ENCODE results near the gene SFMBT2. TPM values are rescaled to one million over a fixed set of nuclear protein-coding genes. Genes with fewer than 3 reads are reported as not detected.
"Not testable (repeated sequence)": the region's sequence is repeated elsewhere in the genome, so short reads cannot be mapped to it uniquely, and the experiment has no call there.

Gene SFMBT2
- total RNA-seq, 1 experiment from 2014 or later, result not detected

- no peak for DNase-seq (ENCODE audit: low read depth)
Measured at GRCh38 chr10:7401782-7402181, 9.1 kb downstream of the SFMBT2 start.

GRCh38 chr10:7401156-7401555 is 9.7 kb downstream of the SFMBT2 start:
- no peak for DNase-seq (ENCODE audit: low read depth)

- DNase-seq (ENCODE audit: low read depth), result no peak
Measured at GRCh38 chr10:7400068-7400715, 10.6 kb downstream of the SFMBT2 start.

- no peak for DNase-seq (ENCODE audit: low read depth)
Measured at GRCh38 chr10:7399533-7399932, 11.3 kb downstream of the SFMBT2 start.

GRCh38 chr10:7397049-7398035 is 13.5 kb downstream of the SFMBT2 start:
- no peak for DNase-seq (ENCODE audit: low read depth)

- DNase-seq (ENCODE audit: low read depth), result not testable (repeated sequence)
Measured at GRCh38 chr10:7392301-7392700, 18.5 kb downstream of the SFMBT2 start.

- no peak for DNase-seq (ENCODE audit: low read depth)
Measured at GRCh38 chr10:7391748-7392147, 19.1 kb downstream of the SFMBT2 start.

- DNase-seq (ENCODE audit: low read depth), result not testable (repeated sequence)
Measured at GRCh38 chr10:7390689-7391110, 20.1 kb downstream of the SFMBT2 start.

- no peak for DNase-seq (ENCODE audit: low read depth)
Measured at GRCh38 chr10:7389844-7390243, 21.0 kb downstream of the SFMBT2 start.

GRCh38 chr10:7389346-7389745 is 21.5 kb downstream of the SFMBT2 start:
- DNase-seq (ENCODE audit: low read depth), result no peak

GRCh38 chr10:7388602-7389001 is 22.2 kb downstream of the SFMBT2 start:
- DNase-seq (ENCODE audit: low read depth), result no peak

GRCh38 chr10:7388149-7388548 is 22.7 kb downstream of the SFMBT2 start:
- DNase-seq (ENCODE audit: low read depth), result not testable (repeated sequence)

GRCh38 chr10:7385114-7385513 is 25.7 kb downstream of the SFMBT2 start:
- DNase-seq (ENCODE audit: low read depth), result no peak

GRCh38 chr10:7383442-7383841 is 27.4 kb downstream of the SFMBT2 start:
- DNase-seq (ENCODE audit: low read depth), result no peak

- DNase-seq (ENCODE audit: low read depth), result no peak
Measured at GRCh38 chr10:7380704-7381241, 30.1 kb downstream of the SFMBT2 start.

- no peak for DNase-seq (ENCODE audit: low read depth)
Measured at GRCh38 chr10:7378602-7379403, 32.0 kb downstream of the SFMBT2 start.

GRCh38 chr10:7377614-7378248 is 33.1 kb downstream of the SFMBT2 start:
- no peak for DNase-seq (ENCODE audit: low read depth)

- DNase-seq (ENCODE audit: low read depth), result no peak
Measured at GRCh38 chr10:7374795-7375194, 36.0 kb downstream of the SFMBT2 start.

GRCh38 chr10:7373039-7373438 is 37.8 kb downstream of the SFMBT2 start:
- no peak for DNase-seq (ENCODE audit: low read depth)

- DNase-seq (ENCODE audit: low read depth), result no peak
Measured at GRCh38 chr10:7372504-7372903, 38.3 kb downstream of the SFMBT2 start.

- no peak for DNase-seq (ENCODE audit: low read depth)
Measured at GRCh38 chr10:7370511-7370910, 40.3 kb downstream of the SFMBT2 start.
